ENCODE data around the gene NUF2. TPM values are rescaled to one million over a fixed set of nuclear protein-coding genes. Genes with fewer than 3 reads are reported as not detected.

NUF2 gene
- total and polyA plus RNA-seq, 4 donors: 0.80 to 31.6 (median 1.0) TPM; not detected in 1

GRCh38 chr1:163296504-163297263 lies 25.1 kb upstream of the NUF2 start:
- TF ChIP-seq GABPA (IDR thresholded peaks at IDR 0.05 in 1 of 2, conservative IDR thresholded peaks at IDR 0.05 in 1 of 2) (no peak), ZBTB33 (IDR thresholded peaks at IDR 0.05) (no peak), HNF4A (conservative IDR thresholded peaks at IDR 0.05) (peak in 1 of 2 donors; percentile 23), RXRA (IDR thresholded peaks at IDR 0.05) (no peak)
- no peak for DNase-seq (ENCODE audit: low spot score)
- Histone ChIP-seq H3K4me3 (ENCODE audit: low read depth in 1 of 3, low read length in 3 of 3) (no peak overlapping the region), H3K9me3 (ENCODE audit: control insufficient read depth in 4 of 4, low read length in 3 of 4) (no peaks in the 10 kb centered on the region), H3K36me3 (ENCODE audit: control insufficient read depth in 4 of 4, insufficient read depth in 3 of 4, low read depth in 1 of 4, low read length in 3 of 4) (peaks cover 0 to 5% (median 1%) of the 10 kb centered on the region in 4 donors), H3K4me1 (ENCODE audit: control insufficient read depth in 4 of 4, insufficient read depth in 4 of 4, low read length in 3 of 4) (peaks cover 0 to 10% (median 4%) of the 10 kb centered on the region in 4 donors), H3K27ac (ENCODE audit: low read depth in 1 of 2, low read length in 2 of 2) (no peak overlapping the region), H3K27me3 (ENCODE audit: control insufficient read depth in 4 of 4, insufficient read depth in 4 of 4, low read length in 3 of 4) (no peaks in the 10 kb centered on the region), H3K9ac (ENCODE audit: low read depth in 1 of 2, low read length in 2 of 2) (no peak overlapping the region)
- 79% methylated on average over 1 of the region's 1 CpG for WGBS

- WGBS: 67% methylated on average over 1 of the region's 1 CpG
- no peaks in the 10 kb centered on the region for H3K27me3 ChIP-seq (ENCODE audit: control insufficient read depth in 4 of 4, insufficient read depth in 4 of 4, low read length in 3 of 4)
- peaks cover 0 to 5% (median 1%) of the 10 kb centered on the region in 4 donors for H3K36me3 ChIP-seq (ENCODE audit: control insufficient read depth in 4 of 4, insufficient read depth in 3 of 4, low read depth in 1 of 4, low read length in 3 of 4)
- TF ChIP-seq REST (IDR thresholded peaks at IDR 0.05) (no peak), EGR1 (IDR thresholded peaks at IDR 0.05; ENCODE audit: low read depth in 2 of 2) (no peak), ZBTB33 (IDR thresholded peaks at IDR 0.05) (no peak), FOXA1 (IDR thresholded peaks at IDR 0.05) (no peak), TAF1 (conservative IDR thresholded peaks at IDR 0.05) (no peak), CTCF (IDR thresholded peaks at IDR 0.05; ENCODE audit: low read depth, low read length, missing input control) (no peak)
- DNase-seq (ENCODE audit: low spot score): no peak
- no peak overlapping the region for H3K27ac ChIP-seq (ENCODE audit: low read depth in 1 of 2, low read length in 2 of 2)
- H3K9me3 ChIP-seq (ENCODE audit: control insufficient read depth in 4 of 4, low read length in 3 of 4): no peaks in the 10 kb centered on the region
- H3K9ac ChIP-seq (ENCODE audit: low read depth in 1 of 2, low read length in 2 of 2): no peak overlapping the region
- H3K4me1 ChIP-seq (ENCODE audit: control insufficient read depth in 4 of 4, insufficient read depth in 4 of 4, low read length in 3 of 4): peaks cover 0 to 7% (median 4%) of the 10 kb centered on the region in 4 donors
- H3K4me3 ChIP-seq (ENCODE audit: low read depth in 1 of 3, low read length in 3 of 3): no peak overlapping the region
These were observed 23.4 kb upstream of the NUF2 start for GRCh38 chr1:163298365-163298764.
